Endothelial cell (in vitro differentiated cells): ENCODE measurements around the gene KIF3A. TPM values are rescaled to one million over a fixed set of nuclear protein-coding genes. Genes with fewer than 3 reads are reported as not detected.

Experiments used
- DNase-seq: peaks from one replicate; pipeline ENCODE4 v3.0.0; 2021; ENCODE audit warnings: low spot score
- H3K27ac Mint-ChIP-seq: one replicate; pipeline ENCODE4 v1.8.0; 2021; ENCODE audit warnings: mixed read lengths, inconsistent platforms; ENCODE audit not compliant: unreplicated experiment
- H3K27me3 Mint-ChIP-seq: one replicate; pipeline ENCODE4 v1.8.0; 2021; ENCODE audit warnings: mild to moderate bottlenecking, moderate library complexity, mixed read lengths, inconsistent platforms; ENCODE audit not compliant: unreplicated experiment
- H3K36me3 Mint-ChIP-seq: one replicate; pipeline ENCODE4 v1.8.0; 2021; ENCODE audit warnings: mild to moderate bottlenecking, low read depth, mixed read lengths, inconsistent platforms; ENCODE audit not compliant: unreplicated experiment
- H3K4me1 Mint-ChIP-seq: one replicate; pipeline ENCODE4 v1.8.0; 2021; ENCODE audit warnings: mild to moderate bottlenecking, mixed read lengths, inconsistent platforms; ENCODE audit not compliant: unreplicated experiment
- H3K4me3 Mint-ChIP-seq: one replicate; pipeline ENCODE4 v1.8.0; 2021; ENCODE audit warnings: mild to moderate bottlenecking, mixed read lengths, inconsistent platforms; ENCODE audit not compliant: unreplicated experiment
- H3K9me3 Mint-ChIP-seq: one replicate; pipeline ENCODE4 v1.8.0; 2021; ENCODE audit warnings: mixed read lengths, inconsistent platforms; ENCODE audit not compliant: unreplicated experiment
- total RNA-seq: library from RNA; stranded (reverse); fragmentation: NEBNext Ultra II Directional; extraction: Animal tissue kit (Norgen Biotek cat#: 25700); gene quantifications from one replicate; pipeline ENCODE4 v1.2.1, GENCODE V29; 2021; ENCODE audit not compliant: unreplicated experiment
- TF ChIP-seq, protein P1 (sequence below): fragments of 200-600 bp; sonication (generic); IDR thresholded peaks from one replicate; pipeline ENCODE4 v1.5.0; 2021; ENCODE audit warnings: antibody characterized with exemption; ENCODE audit not compliant: unreplicated experiment

The KIF3A gene
- total RNA-seq, 1 donor from 2014 or later, result 11.5 TPM

DNA sequence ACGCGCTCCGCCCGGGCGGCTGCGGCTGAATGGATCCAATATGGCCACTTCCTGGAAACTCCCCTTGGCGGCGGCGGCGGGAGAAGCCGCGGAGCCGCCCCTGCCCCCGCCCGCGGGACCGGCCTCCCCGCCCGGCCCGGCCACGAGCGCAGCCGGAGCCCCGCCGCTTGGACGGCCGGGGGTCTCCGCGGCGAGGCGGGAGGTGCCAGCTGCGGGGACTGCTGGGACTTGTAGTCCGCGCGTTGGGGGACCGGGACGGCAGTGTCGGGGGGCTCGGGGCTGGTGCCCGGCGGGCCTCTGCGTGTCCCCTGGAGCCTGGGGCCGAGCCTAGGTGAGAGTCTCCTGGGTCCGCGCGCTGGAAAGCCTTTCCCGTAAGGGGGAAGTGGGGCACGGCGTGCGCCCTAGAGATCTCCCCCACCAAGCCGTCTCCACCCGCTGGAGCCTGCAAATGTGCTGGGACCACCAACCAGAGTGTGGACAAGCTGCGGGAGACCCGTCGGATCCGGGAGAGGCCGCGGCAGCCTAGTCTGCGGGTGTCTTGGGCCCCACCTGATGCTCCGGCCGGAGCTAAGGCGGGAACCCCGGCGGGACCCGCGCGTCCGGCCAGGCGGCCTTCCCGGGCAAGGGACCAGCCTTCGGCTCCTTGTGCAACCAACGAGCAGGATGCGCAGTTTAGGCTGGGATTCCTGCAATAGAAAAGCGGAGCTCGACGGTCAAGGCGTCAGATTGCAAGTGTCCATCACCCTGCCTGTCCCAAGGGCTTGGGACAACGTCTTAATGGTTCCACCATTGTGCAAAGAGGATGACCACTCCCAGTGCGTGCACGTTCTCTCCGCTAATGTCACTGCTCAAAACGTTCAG lies 40.1 kb upstream of the KIF3A start, which contains the start of gene SEPTIN8:
TSS of gene SEPTIN8 (minus strand) at position 31 of the 861 bp plus-strand sequence. CDS start 102 bp downstream, outside the sequence.
- Mint-ChIP-seq H3K4me1 (peaks cover 25% of the 10 kb centered on the region), H3K27ac (no peak within 1 kb of the TSS), H3K4me3 (peak within 1 kb of the TSS; percentile 80), H3K9me3 (no peaks in the 10 kb centered on the region), H3K36me3 (peaks cover 9% of the 10 kb centered on the region), H3K27me3 (peaks cover 12% of the 10 kb centered on the region)
- TF ChIP-seq, protein P1, sequence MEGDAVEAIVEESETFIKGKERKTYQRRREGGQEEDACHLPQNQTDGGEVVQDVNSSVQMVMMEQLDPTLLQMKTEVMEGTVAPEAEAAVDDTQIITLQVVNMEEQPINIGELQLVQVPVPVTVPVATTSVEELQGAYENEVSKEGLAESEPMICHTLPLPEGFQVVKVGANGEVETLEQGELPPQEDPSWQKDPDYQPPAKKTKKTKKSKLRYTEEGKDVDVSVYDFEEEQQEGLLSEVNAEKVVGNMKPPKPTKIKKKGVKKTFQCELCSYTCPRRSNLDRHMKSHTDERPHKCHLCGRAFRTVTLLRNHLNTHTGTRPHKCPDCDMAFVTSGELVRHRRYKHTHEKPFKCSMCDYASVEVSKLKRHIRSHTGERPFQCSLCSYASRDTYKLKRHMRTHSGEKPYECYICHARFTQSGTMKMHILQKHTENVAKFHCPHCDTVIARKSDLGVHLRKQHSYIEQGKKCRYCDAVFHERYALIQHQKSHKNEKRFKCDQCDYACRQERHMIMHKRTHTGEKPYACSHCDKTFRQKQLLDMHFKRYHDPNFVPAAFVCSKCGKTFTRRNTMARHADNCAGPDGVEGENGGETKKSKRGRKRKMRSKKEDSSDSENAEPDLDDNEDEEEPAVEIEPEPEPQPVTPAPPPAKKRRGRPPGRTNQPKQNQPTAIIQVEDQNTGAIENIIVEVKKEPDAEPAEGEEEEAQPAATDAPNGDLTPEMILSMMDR, result no peak
- peak; percentile 49 for DNase-seq

DNA sequence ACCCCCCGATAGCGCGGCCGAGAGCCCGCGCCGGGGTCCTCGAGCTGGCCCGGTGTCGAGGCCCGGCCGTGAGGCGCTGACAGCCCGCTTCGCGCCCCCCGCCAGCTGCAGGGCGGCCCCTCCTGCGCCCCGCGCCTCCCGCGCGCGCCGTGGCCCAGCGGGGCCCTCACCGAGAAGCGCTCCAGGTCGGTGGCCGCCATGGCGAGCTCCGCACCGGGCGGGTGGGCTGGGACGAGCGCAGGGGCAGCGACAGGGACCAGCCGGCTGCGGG lies 39.5 kb upstream of the KIF3A start:
- Mint-ChIP-seq H3K4me3 (no peak overlapping the region), H3K27ac (no peak overlapping the region), H3K4me1 (peaks cover 20% of the 10 kb centered on the region), H3K27me3 (peaks cover 12% of the 10 kb centered on the region), H3K9me3 (no peaks in the 10 kb centered on the region), H3K36me3 (peaks cover 9% of the 10 kb centered on the region)
- TF ChIP-seq, protein P1, result no peak
- no peak for DNase-seq

DNA sequence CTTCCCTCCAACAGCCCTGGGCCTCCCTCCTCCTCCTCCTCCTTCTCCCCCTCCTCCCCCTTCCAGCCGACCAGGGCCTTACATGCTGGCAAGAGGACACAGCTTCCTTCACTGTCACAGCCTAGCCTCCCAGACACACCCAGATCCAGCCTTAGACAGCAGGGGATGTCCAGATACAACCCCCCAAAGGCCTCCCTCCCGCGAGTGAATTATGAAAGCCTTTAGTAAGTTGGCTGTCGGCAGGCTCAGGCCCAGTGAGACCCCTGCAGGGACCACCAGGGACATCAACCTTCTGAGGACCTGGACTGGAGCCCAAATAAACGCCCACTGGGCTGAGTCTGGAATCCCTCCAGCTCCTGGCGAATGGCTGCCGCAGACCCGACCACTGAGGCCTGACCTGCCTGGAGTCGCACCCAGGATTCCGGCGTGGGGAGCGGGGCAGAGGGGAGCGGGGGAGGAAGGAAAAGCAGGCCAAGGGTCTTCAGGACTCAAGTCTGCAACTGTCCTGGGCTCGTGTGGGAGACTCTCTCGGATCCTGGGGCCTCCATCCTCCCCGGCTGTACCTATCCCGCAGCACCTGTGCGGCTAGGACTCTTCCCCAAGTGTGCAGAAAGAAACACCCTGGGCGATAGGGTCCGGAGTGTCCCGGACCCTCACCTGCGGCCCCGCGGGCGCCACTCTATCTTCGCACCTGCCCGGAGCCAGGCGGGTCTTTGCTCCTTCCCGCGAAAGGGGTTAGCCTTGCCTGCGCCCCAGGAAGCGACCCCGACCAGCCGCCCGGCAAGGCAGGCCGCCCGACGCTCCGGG lies 39.0 kb upstream of the KIF3A start:
- DNase-seq, result peak; percentile 19
- Mint-ChIP-seq H3K27me3 (peaks cover 12% of the 10 kb centered on the region), H3K9me3 (no peaks in the 10 kb centered on the region), H3K4me3 (peak overlapping the region; percentile 80), H3K36me3 (peaks cover 9% of the 10 kb centered on the region), H3K4me1 (peaks cover 16% of the 10 kb centered on the region), H3K27ac (no peak overlapping the region)
- TF ChIP-seq, protein P1, result no peak

DNA sequence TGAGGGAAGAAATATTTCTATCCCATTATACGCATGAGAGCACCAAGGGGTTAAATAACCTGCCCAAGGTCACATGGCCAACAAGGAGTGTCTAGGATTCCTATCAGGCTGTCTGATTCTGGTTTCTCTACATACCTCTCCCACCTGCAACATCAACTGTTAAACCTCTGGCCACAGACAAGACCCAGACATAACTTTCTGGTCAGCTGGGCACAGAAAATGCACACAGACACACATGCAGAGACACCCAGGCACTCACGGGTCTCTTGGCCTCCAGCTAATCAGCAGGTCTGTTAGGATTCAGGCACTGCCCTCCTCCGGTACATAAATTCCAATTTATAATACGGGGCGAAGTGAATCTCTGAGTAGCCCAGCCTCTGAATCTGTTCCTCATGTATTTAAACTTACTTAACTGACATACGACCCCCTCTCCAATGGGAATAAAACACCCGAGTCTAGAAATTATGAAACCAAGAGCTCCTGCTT lies 38.2 kb upstream of the KIF3A start:
- TF ChIP-seq, protein P1, result no peak
- Mint-ChIP-seq H3K27me3 (peaks cover 12% of the 10 kb centered on the region), H3K9me3 (no peaks in the 10 kb centered on the region), H3K4me1 (peaks cover 19% of the 10 kb centered on the region), H3K27ac (no peak overlapping the region), H3K36me3 (peaks cover 9% of the 10 kb centered on the region), H3K4me3 (peak overlapping the region; percentile 40)
- no peak for DNase-seq

DNA sequence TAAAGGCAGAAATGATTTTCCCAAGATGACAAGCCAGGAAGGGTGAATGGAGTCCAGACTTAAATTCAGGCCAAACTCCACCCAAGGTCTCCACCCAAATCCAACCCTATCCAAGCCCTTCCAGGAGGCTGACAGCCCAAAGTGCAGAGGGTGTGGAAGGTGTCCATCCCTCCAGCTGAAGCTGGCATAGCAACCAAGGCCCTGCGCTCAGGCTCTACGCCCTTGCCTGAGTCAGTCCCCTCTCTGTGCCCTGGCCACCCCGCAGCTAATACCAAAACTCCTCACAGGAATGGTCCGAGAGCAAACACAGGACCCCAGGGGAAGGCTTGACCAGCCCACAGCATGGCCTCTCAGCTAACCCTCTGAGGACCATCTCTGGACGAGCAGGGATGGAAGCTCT lies 37.5 kb upstream of the KIF3A start:
- Mint-ChIP-seq H3K4me3 (no peak overlapping the region), H3K27ac (no peak overlapping the region), H3K27me3 (peaks cover 12% of the 10 kb centered on the region), H3K9me3 (no peaks in the 10 kb centered on the region), H3K36me3 (peaks cover 9% of the 10 kb centered on the region), H3K4me1 (peaks cover 19% of the 10 kb centered on the region)
- no peak for DNase-seq
- TF ChIP-seq, protein P1, result no peak
